Measurements from ENCODE around the gene AGXT2.
A peak's percentile ranks its signal among the peaks of the same experiment; 100 is the strongest.
"Not testable (repeated sequence)": the region's sequence is repeated elsewhere in the genome, so short reads cannot be mapped to it uniquely, and the experiment has no call there.

Gene AGXT2

DNA sequence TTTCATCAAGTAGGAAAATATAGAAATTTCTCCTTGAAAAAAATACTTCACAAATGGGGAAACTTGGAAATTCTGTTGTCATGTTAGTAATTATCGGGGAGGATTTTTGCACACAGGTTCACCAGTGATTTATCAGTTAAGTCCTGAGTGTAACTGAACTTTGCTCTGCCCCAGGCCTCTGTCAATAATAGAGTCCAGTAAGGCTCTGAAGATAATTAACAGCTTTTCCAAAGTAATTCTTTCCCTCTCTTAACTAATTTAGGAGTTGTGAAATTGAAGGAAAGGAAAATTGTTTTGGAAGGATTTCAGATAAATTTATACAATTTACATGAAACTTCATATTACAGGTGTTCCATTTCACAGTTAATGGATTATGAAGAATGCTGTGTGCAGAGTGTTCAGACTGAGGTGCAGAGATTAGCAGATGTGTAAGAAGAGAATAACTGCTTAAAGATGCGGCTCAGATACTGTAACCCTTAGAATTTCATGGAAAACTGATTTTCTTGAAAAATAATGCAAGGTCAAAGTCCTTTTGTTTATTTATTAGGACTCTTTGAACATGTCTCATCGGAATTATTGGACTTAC lies 2.9 kb upstream of the AGXT2 start:
- no peak for DNase-seq

DNA sequence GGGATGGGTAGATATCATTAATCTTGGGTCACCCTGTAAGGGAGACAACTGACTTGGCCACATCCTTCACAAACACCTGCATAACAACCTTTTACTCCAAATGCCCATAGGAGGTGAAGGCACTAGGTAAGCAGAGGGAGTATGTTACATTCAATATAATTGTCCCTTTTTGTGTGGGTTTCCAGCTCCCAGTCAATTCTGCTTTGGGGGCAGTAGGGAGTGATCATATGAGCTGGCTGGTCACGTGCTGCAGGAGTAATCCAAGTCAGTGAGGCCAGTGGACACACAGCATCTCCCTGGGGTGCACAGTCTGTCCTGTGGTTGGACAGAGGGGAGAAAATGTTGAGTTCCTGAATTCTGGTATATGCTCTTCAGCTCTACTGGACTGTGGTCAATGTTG lies 1.2 kb upstream of the AGXT2 start:
- DNase-seq, result no peak

DNA sequence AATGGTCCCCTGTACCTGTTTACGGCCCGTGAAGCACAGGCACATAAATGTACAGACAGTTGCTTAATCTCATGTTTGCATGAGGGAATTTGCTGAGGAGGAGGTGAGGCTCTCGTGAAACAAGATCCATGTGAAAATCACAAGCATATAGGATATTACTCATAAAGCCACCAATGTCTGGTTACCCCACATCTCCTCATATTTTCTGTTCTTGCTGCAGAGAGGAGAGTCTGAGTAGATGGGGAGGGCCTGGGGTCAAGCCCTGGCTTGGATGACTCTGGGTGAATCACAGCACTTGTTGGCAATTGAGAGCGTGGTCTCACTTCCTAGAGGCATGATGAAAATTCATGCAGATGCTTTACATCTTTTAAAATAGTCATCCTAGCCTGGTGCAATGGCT lies 975 bp downstream of the AGXT2 start:
- DNase-seq, result no peak

DNA sequence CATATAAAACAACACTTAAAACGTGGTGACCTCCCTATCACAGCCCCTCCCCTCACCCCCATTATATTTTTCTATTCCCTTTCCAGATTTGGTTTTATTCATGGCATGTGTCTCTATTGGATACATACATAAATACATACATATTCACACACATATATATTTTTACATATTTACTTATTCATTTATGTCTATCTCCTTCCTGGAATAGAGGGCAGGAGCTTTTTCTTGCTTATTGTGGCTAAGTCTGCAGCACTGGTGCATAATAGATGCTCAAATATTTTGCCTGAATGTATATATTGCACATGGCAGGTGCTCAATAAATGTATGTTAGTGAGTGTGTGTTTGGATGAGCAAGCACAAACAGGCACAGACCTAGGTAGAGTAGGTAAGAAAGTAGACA lies 2.5 kb downstream of the AGXT2 start:
- DNase-seq, result no peak

DNA sequence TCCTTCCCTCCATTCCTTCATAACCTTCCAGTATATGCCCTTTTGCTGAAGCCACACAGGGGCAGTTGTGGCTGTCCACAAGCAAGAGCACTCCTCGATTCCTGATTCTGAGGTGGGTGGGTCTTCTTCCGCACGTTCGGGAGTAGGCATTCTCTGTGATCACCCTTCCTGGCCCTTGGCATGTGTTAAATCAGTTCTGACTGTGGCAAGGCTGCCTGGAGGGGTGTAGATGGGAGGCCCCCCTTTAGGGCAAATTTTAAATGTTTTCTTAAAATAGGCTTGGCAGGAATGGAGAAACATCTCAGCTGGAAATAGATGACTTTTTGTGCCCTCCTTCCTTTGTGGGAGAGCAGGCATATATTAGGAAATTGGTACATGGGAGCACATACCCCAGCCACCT lies 3.1 kb downstream of the AGXT2 start:
- DNase-seq, result no peak

DNA sequence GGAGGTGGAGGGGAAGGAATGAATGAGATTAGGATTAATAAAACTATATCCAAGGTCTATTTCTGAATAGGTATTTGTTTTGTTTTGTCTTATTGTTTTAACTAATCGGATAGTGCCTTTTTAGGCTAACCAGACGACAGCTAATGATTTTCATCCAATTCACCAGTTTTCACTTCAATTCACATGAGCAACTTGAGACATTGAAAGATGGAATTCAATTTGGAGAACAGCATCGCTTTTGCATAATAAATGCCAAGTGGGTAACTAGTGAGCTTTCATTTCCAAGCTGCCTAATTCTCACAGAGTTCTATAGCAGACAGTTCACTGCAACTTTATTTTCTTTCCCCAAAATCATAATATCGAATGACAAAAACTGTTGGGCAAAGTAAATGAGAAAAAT lies 5.0 kb downstream of the AGXT2 start:
- no peak for DNase-seq

DNA sequence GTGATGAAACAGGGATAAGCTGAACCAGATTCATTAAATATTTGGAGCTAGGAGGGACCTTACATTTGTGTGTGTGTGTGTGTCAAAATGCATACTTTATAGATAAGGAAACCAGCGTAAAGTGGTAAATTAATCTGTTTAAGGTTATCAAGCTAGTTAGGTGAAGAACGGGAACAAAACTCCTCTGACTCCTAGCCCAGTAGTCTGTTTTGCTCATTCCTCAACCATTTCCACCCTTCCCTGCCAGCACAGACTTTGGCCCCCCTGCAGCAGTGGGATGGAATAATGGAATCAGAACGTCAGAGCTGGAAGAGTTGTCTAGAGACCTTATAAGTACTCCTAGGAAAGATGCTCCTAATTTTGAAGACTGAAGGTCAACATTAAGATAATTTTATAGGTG lies 6.5 kb downstream of the AGXT2 start:
- no peak for DNase-seq

DNA sequence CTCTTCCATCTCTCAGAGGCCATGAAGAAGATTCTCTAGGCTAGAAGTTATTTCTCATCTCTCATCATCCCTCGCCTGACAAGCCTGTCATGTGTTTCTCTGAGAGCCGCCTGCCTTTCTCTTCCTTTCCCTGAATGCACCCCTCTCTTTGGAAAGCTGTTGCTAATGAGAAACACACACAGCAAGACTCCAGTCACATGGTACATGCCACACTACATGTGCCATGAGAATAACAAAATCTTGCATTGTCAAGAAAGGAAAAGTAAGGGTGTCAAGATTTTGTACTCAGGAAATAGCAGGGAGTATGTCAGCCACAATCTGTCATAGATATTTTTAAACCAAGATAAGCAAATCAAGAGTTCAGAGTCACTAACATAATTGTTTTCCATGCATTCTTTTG lies 8.9 kb downstream of the AGXT2 start:
- DNase-seq, result no peak

DNA sequence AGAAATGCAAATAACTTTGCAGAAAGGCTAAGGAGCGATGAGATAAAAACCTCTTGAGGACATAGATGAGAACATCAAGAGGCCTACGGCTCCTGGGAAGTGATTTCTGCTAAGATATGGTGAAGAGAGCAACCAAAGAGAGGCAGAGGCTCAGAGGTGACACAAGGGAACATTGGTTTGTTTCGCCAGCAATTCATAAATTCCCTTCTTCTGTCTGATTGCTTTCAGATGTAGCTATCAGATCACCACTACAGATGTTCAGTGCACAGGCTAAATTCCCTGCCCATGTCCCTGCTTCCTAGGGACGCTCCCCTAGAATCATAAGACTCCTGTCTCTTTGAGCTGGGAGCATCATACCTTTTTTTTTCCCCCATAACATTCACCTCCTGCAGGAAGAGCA lies 11.2 kb downstream of the AGXT2 start:
- DNase-seq, result no peak

DNA sequence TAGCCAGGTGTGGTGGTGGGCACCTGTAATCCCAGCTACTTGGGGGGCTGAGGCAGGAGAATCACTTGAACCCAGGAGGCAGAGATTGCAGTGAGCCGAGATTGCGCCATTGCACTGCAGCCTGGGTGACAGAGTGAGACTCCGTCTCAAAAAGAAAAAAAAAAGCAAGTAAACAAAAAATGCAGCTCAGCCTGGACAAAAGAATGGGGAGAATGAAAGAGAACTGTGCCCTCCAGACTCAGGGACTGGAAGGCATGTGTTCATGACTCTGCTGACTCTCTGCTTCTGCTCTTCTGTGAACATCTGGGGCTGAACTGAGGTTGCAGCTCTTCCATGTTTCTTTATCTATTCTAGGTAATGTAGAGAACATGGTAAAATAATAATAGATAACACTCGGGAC lies 11.8 kb downstream of the AGXT2 start:
- DNase-seq, result not testable (repeated sequence)

DNA sequence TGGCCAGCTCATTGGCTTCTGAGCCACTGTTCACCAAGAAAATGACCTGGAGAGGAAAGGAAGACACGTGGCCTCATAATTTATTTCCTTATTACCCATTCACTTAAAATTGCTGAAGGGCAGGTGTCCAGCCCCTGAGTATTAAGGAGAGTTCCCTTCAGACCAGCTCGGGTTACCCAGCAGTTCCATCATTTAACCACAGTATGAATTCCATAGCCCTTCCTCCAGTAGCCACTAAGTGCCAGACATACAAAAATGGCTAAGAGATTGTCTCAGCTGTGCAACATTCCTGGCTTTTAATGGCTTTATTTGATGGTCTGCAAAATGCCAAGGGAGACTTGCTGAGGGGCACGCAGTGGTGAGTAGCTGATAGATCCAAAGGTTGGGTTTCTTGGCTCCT lies 12.5 kb downstream of the AGXT2 start:
- DNase-seq, result no peak

DNA sequence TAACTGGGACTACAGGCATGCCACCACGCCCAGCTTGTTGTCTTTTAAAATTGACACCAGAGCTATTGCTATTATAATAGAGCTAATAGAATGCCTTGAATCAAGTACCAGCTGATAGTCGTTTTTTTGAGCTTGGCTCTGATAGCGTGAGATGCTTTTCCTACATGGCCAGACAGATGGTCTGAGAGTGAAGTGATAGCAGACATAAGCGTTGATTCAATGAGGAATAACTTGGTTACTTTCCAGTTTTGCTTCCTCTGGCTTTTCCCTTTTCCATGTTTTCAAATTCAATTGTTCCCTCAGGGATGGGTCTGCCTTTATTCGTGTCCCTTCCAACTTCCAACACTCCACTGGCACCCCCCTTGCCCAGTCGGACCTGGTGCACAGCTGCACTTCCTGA lies 15.4 kb downstream of the AGXT2 start:
- no peak for DNase-seq

DNA sequence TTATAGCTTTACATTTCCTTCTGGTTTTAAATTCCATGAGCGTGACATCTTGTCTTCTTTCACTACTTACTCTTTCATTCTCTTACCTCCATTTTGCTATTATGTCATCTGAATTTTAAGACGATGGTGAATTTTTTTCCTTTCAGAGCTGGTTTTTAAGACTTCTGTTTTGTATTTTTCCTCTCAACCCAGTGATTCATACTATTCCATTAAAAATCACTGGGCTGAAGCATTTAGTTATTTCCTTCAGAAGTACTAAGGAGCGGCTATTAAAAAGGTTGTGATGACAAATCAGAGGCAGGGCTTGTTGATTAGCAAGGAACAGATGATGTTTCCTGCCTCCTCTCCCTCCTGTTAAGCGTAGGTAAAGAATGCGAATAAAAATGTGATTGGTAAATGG lies 16.5 kb downstream of the AGXT2 start:
- no peak for DNase-seq

DNA sequence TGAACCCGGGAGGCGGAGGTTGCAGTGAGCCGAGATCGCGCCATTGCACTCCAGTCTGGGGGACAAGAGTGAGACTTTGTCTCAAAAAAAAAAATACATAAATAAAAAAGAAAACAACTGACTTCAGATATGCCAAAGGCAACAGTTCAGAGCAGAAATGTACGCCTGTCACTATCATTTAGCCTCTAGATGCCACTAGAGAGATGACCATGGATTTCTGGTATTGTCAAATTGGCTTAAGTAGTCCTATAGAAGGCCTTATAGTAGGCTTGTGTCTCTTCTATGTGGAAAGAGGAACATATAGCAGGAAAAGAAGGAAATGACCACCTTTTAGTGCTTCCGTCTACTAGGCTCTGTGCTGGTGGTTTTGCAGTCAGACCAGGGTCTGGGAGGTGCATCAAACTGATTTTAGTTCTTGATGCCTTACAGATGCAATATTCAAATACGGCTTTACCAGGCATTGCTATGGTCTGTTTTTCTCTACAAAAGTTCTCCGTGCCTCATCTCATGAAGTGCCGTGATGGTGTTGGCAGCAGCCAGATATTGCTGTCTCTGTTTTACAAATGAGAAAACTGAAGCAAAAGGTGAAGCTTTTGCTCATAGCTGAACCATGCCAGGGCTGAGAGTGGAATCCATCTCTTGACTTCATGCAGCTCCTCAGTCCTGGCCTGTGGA lies 17.2 kb downstream of the AGXT2 start:
- peak in 1 of 2 donors; percentile 3 for DNase-seq

DNA sequence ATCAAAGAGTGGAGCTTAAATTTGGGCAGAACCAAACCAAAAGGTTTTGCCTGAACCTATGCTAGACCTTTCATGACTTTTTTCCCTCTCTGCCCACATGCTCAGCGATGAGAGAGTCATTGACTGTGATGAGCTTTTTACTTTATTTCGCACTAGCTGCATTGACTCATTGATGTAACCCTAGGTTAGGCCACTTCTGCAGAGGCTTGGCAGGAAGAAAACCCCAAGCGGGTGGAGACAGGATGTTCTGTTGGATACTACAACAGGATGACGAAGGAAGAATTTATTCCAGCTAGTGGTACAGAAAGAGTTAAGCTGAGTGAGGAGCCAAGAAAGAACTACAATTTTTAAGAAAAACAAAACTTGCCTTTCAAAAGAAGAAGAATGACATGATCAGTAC lies 18.4 kb downstream of the AGXT2 start:
- no peak for DNase-seq

DNA sequence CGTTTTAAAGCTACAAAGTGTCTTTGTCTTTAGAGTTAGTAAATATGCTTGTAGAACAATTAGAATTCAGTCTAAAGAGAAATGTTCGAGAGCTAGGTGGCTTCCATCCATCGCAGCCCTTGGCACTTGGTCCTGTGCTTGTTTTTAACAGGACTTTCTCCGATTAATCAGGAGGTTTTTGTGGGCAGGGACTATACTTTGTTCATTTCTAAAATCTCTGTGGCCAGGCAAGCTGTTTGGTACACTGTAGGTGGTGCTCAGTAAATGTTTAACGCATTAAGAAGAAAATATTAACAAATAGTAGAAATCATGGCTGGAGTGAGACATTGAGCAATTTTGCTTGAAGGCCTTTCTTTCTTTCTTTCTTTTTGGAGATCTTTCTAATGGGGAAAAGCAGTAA lies 20.8 kb downstream of the AGXT2 start:
- DNase-seq, result no peak

DNA sequence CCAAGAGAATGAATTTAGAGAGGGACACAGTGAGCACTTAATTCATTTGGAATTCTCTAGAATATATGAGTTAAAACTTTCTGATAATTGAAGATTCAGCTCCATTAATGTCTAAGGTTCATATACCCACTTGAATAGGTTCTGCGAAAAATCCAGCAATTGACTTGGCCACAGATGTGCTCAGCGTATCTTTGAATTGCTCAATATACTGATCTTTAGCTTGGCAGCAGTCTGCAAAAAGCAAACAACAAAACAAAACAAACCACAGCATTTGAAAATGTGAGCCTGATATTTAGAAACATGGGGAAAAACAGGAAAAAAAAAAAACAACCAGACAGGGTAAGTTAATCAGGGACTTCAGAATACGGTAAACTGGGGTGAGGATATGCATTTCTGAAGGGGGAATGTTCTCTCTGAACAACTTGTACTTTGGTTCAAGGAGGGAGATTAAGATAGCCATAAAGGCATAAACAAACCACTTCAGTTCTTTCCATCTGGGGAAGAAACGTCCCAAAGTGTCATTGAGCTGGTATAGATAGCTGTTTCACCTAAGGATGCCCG lies 21.4 kb downstream of the AGXT2 start:
- DNase-seq, result no peak

DNA sequence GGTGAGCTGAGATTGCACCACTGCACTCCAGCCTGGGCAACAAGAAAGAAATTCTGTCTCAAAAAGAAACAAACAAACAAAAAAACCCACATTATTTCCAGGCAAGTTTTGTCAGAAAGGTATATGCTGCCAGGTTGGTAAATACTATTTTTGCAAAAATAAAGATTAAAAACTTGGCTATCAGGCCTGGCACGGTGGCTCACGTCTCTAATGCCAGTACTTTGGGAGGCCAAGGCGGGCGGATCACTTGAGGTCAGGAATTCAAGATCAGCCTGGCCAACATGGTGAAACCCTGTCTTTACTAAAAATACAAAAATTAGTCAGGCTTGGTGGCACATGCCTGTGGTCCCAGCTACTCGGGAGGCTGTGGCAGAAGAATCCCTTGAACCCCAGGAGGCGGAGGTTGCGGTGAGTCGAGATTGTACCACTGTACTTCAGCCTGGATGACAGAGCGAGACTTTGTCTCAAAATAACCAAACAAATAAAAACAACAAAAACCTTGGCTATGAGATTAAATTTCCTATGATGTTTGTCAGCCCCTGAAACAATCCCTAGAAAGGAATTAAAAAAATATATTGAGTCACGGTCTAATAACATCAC lies 22.7 kb downstream of the AGXT2 start:
- no peak for DNase-seq

DNA sequence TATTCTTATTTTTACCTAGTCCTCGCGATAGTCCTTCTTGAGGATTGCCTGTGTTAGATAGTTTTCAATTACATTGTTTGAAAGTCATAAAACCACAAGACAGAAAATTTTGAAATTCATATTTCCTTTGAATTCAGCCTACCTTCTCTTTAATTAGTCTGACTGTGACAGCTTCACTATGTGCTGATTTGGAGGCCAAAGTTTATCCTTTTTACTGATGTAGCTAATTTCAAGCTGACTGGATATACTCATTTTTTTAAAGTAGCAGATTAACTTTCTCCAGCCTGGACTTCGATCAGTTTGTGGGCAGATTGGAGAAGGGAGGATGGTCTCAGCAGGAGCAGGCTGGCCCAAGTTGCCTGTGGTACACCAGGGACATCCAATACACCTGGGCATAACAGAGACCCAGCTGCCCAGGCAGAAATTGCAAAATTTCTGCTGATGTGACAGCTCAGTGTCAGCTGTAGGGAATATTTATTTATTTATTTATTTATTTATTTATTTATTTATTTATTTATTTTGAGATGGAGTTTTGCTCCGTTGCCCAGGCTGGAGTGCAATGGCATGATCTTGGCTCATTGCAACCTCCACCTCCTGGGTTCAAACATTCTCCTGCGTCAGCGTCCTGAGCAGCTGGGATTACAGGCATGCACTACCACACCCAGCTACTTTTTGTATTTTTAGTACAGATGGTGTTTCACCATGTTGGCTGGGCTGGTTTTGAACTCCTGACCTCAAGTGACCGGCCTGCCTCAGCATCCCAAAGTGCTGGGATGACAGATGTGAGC lies 24.2 kb downstream of the AGXT2 start:
- DNase-seq, result no peak

DNA sequence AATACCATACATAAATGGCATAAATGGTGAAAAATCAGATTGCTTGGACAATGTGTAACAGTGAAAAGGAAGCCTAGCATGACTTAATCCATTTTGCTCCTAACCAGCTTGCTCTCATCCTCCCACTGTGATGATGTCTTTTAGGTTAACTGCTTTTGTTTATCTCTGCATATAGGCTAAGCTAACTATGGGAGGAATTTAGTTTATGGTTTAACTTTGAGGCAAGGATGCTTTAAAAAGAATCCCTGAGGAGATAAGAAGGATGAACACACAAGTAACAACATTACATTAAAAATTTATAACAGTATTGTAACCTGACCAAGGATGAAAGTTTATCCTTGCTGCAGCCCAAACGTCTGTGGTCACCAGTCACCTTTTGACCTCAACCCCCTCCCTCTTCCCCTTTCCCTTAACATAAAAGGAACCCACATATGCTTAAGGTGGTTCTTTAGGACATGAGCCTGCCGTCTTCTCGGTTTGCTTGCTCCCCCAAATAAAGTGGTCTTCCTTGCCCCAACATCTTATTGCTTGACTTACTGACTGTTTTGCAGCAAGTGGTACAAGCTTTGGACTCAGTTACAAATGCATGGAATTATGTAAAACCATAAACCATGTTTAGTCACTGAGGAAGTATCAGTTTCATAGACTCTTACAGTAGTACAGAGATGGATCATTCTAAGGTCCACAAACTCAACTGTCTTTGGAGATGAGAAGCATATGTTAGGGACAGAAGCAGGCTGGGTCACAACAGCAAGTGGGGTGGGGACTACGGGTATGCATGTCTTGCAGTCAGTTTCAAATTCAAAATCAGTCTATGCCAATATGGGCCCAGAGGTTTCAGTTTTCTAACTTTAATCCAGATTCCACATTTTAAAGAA lies 31.3 kb downstream of the AGXT2 start:
- DNase-seq, result no peak

DNA sequence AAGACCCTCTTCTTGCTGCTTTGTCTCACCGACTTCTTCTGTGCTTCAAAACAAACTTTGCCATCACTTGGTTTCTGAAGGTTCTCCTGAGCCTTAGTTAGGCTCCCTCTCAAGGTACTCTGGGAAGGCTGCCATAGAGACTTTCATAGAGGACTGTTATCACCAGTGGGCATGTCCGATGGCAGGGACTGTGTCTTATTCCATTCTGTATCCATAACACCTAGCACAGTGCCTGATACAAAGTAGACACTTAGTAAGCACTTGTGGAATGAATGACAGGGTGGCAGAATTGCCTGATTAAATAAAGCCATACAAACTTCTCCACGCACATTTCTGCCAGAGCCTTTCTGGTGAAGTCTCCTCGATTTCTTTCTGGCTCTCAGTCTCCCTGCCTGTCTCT lies 32.7 kb downstream of the AGXT2 start:
- no peak for DNase-seq

DNA sequence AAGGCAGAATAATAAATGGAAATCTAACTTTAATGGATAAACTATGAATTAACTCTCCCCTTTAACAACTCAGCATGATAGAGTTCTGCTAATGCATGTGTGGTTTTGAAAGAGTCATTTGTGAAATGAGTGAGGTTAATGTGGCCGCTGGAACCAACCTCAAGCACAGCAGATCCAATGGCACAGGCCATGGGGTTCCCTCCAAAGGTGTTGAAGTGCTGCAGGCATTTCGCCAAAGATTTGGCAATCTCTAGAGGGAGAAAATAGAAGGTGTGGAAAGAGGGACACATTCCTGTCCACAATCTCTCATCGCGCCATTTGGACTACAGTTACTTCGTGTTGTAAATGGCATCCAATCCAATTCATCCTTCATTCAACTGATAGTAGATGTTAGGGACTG lies 35.0 kb downstream of the AGXT2 start:
- no peak for DNase-seq
